A549 (cell line): ENCODE results near the gene OAS1.

Experiments
- BHLHE40 ChIP-seq: IDR thresholded peaks from 2 replicates; pipeline ENCODE4 v1.6.1; 2012; ENCODE audit warnings: low read depth, low read length, inconsistent platforms
- CTCF ChIP-seq: fragments of >200 bp; sonication (Bioruptor Twin); formaldehyde crosslinking; IDR thresholded peaks from 3 replicates; pipeline ENCODE4 v1.5.1; 2016
- MYC ChIP-seq: IDR thresholded peaks from 2 replicates; pipeline ENCODE4 v1.6.1; 2012; ENCODE audit warnings: mild to moderate bottlenecking, inconsistent platforms, low read length, improper control_type of control experiment, borderline replicate concordance
- USF2 ChIP-seq: fragments of 450-650 bp; IDR thresholded peaks from 2 replicates; pipeline ENCODE4 v1.6.1; 2014; ENCODE audit warnings: antibody characterized with exemption

- TF ChIP-seq CTCF (no peak), MYC (no peak), BHLHE40 (no peak), USF2 (no peak)
Observed at GRCh38 chr12:112909693-112910092, 2.9 kb downstream of the OAS1 start.
